Neural cell (in vitro differentiated cells): Measurements from ENCODE around the gene JUNB. TPM values are rescaled to one million over a fixed set of nuclear protein-coding genes. Genes with fewer than 3 reads are reported as not detected.

ENCODE experiments used
- H2AFZ ChIP-seq: fragments of 200-600, 300-800 bp; sonication (generic), shearing (Covaris generic); 2 replicates; pipeline ENCODE4 v1.6.0; 2014; ENCODE audit warnings: low read depth, mild to moderate bottlenecking, antibody characterized with exemption, low read length, moderate library complexity
- H3F3A ChIP-seq: fragments of 200-600 bp; shearing (Covaris generic); 2 replicates; pipeline ENCODE4 v1.6.1; 2016; ENCODE audit warnings: mild to moderate bottlenecking, moderate library complexity, mixed read lengths, antibody characterized with exemption, low read length; ENCODE audit not compliant: insufficient read depth, poor library complexity, severe bottlenecking
- H3K27ac ChIP-seq: fragments of 200-600, 300-800 bp; sonication (generic), shearing (Covaris generic); 2 replicates; pipeline ENCODE4 v1.5.1; 2014; ENCODE audit warnings: mild to moderate bottlenecking, low read length, moderate library complexity
- H3K27me3 ChIP-seq: fragments of 300-800, 200-600 bp; sonication (generic), shearing (Covaris generic); 2 replicates; pipeline ENCODE4 v1.6.0; 2014; ENCODE audit warnings: mild to moderate bottlenecking, low read depth, low read length, moderate library complexity; ENCODE audit not compliant: insufficient read depth
- H3K36me3 ChIP-seq: fragments of 300-800, 200-600 bp; sonication (generic), shearing (Covaris generic); 2 replicates; pipeline ENCODE4 v1.5.1; 2014; ENCODE audit warnings: mild to moderate bottlenecking, antibody characterized with exemption, low read length, moderate library complexity; ENCODE audit not compliant: insufficient read depth
- H3K4me2 ChIP-seq: fragments of 300-800, 200-600 bp; sonication (generic), shearing (Covaris generic); 2 replicates; pipeline ENCODE4 v1.6.0; 2014; ENCODE audit warnings: mild to moderate bottlenecking, low read length
- H3K4me3 ChIP-seq: fragments of 300-800, 200-600 bp; sonication (generic), shearing (Covaris generic); 2 replicates; pipeline ENCODE4 v1.5.1; 2014; ENCODE audit warnings: mild to moderate bottlenecking, low read length, moderate library complexity
- H3K79me2 ChIP-seq: fragments of 200-600 bp; shearing (Covaris generic); replicated peaks from 2 replicates; pipeline ENCODE4 v1.6.0; 2014; ENCODE audit warnings: mild to moderate bottlenecking, low read length, moderate library complexity; ENCODE audit not compliant: insufficient read depth
- H3K9ac ChIP-seq: fragments of 300-800, 200-600 bp; sonication (generic), shearing (Covaris generic); 2 replicates; pipeline ENCODE4 v1.6.1; 2016; ENCODE audit warnings: mild to moderate bottlenecking, low read length, mixed read lengths
- H3K9me2 ChIP-seq: fragments of 200-600 bp; shearing (Covaris generic); 2 replicates; pipeline ENCODE4 v1.6.1; 2016; ENCODE audit warnings: mild to moderate bottlenecking, low read length, mixed read lengths; ENCODE audit not compliant: insufficient read depth
- H3K9me3 ChIP-seq: fragments of 200-600, 300-800 bp; sonication (generic), shearing (Covaris generic); 2 replicates; pipeline ENCODE4 v1.6.1; 2016; ENCODE audit warnings: mild to moderate bottlenecking, mixed run types, low read length, moderate library complexity, mixed read lengths
- H4K20me1 ChIP-seq: fragments of 200-600 bp; shearing (Covaris generic); 2 replicates; pipeline ENCODE4 v1.6.1; 2016; ENCODE audit warnings: mild to moderate bottlenecking, mixed run types; ENCODE audit not compliant: insufficient read depth
- EP300 ChIP-seq: fragments of 450-650 bp; conservative IDR thresholded peaks from 2 replicates; pipeline ENCODE4 v1.6.1; 2014; ENCODE audit warnings: antibody characterized with exemption, mild to moderate bottlenecking, moderate library complexity; ENCODE audit not compliant: poor library complexity, severe bottlenecking
- EZH2 ChIP-seq: fragments of 200-600, 300-800 bp; shearing (Covaris generic), sonication (generic); IDR thresholded peaks from 2 replicates; pipeline ENCODE4 v1.6.1; 2014; ENCODE audit warnings: antibody characterized with exemption, low read length, borderline replicate concordance, mild to moderate bottlenecking; ENCODE audit not compliant: insufficient read depth, poor library complexity, severe bottlenecking
- MXI1 ChIP-seq: fragments of 450-650 bp; conservative IDR thresholded peaks from 2 replicates; pipeline ENCODE4 v1.6.1; 2014; ENCODE audit warnings: antibody characterized with exemption, mild to moderate bottlenecking; ENCODE audit not compliant: poor library complexity, severe bottlenecking
- POLR2AphosphoS5 ChIP-seq: IDR thresholded peaks from 2 replicates; pipeline ENCODE4 v1.6.1; 2012
- RAD21 ChIP-seq: fragments of 450-650 bp; conservative IDR thresholded peaks from 2 replicates; pipeline ENCODE4 v1.6.1; 2014; ENCODE audit warnings: antibody characterized with exemption, mild to moderate bottlenecking, moderate library complexity
- SMC3 ChIP-seq: fragments of 450-650 bp; conservative IDR thresholded peaks from 2 replicates; pipeline ENCODE4 v1.6.1; 2014; ENCODE audit warnings: antibody characterized with exemption, mild to moderate bottlenecking, moderate library complexity; ENCODE audit not compliant: poor library complexity
- TAF1 ChIP-seq: IDR thresholded peaks from 2 replicates; pipeline ENCODE4 v1.6.1; 2012; ENCODE audit warnings: low read depth
- polyA minus RNA-seq: library from RNA; depleted of rRNA, polyadenylated mRNA; stranded (reverse); fragments of >200 nt; gene quantifications from 2 replicates; pipeline ENCODE4 v1.2.3, GENCODE V29; 2014
- polyA plus RNA-seq: library from polyadenylated mRNA; depleted of rRNA; stranded (reverse); fragments of >200 nt; gene quantifications from 2 replicates; pipeline ENCODE4 v1.2.3, GENCODE V29; 2014
- TF ChIP-seq, protein P1 (sequence below): IDR thresholded peaks from 2 replicates; pipeline ENCODE4 v1.6.1; 2012; ENCODE audit warnings: borderline replicate concordance
- TF ChIP-seq, protein P2 (sequence below): fragments of 450-650 bp; IDR thresholded peaks from 2 replicates; pipeline ENCODE4 v1.5.1; 2014; ENCODE audit warnings: antibody characterized with exemption, mild to moderate bottlenecking, moderate library complexity; ENCODE audit not compliant: poor library complexity, severe bottlenecking

Gene JUNB
- 18.7 and 29.4 TPM in 2 replicates for polyA plus RNA-seq
- 14.1 and 26.8 TPM in 2 replicates for polyA minus RNA-seq

DNA sequence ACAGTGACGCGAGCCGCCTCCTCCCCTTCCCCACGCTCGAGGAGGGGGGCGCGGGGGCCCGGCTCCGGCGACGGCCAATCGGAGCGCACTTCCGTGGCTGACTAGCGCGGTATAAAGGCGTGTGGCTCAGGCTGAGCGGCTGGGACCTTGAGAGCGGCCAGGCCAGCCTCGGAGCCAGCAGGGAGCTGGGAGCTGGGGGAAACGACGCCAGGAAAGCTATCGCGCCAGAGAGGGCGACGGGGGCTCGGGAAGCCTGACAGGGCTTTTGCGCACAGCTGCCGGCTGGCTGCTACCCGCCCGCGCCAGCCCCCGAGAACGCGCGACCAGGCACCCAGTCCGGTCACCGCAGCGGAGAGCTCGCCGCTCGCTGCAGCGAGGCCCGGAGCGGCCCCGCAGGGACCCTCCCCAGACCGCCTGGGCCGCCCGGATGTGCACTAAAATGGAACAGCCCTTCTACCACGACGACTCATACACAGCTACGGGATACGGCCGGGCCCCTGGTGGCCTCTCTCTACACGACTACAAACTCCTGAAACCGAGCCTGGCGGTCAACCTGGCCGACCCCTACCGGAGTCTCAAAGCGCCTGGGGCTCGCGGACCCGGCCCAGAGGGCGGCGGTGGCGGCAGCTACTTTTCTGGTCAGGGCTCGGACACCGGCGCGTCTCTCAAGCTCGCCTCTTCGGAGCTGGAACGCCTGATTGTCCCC lies at the start of gene JUNB:
TSS of gene JUNB (plus strand) at position 142 of the 706 bp plus-strand sequence. CDS start at position 428, 286 bp downstream.
- H3K36me3 ChIP-seq = no peaks in the 10 kb centered on the region
- H2AFZ ChIP-seq = no peak within 1 kb of the TSS
- no peaks in the 10 kb centered on the region for H3F3A ChIP-seq
- peak within 1 kb of the TSS; percentile 82 for H3K9ac ChIP-seq
- no peaks in the 10 kb centered on the region for H3K9me3 ChIP-seq
- H3K9me2 ChIP-seq = no peaks in the 10 kb centered on the region
- peak within 1 kb of the TSS; percentile 52 for H3K27ac ChIP-seq
- H3K79me2 ChIP-seq = no peaks in the 10 kb centered on the region
- H3K4me3 ChIP-seq = peak within 1 kb of the TSS; percentile 87
- H4K20me1 ChIP-seq = no peaks in the 10 kb centered on the region
- H3K4me2 ChIP-seq = peak within 1 kb of the TSS; percentile 48
- H3K27me3 ChIP-seq = peaks cover 29% of the 10 kb centered on the region
- peak; percentile 28 for TF ChIP-seq SMC3
- peak; percentile 50 for TF ChIP-seq EP300
- peak; percentile 76 for TF ChIP-seq MXI1
- TF ChIP-seq EZH2 = no peak
- TF ChIP-seq, protein P1, sequence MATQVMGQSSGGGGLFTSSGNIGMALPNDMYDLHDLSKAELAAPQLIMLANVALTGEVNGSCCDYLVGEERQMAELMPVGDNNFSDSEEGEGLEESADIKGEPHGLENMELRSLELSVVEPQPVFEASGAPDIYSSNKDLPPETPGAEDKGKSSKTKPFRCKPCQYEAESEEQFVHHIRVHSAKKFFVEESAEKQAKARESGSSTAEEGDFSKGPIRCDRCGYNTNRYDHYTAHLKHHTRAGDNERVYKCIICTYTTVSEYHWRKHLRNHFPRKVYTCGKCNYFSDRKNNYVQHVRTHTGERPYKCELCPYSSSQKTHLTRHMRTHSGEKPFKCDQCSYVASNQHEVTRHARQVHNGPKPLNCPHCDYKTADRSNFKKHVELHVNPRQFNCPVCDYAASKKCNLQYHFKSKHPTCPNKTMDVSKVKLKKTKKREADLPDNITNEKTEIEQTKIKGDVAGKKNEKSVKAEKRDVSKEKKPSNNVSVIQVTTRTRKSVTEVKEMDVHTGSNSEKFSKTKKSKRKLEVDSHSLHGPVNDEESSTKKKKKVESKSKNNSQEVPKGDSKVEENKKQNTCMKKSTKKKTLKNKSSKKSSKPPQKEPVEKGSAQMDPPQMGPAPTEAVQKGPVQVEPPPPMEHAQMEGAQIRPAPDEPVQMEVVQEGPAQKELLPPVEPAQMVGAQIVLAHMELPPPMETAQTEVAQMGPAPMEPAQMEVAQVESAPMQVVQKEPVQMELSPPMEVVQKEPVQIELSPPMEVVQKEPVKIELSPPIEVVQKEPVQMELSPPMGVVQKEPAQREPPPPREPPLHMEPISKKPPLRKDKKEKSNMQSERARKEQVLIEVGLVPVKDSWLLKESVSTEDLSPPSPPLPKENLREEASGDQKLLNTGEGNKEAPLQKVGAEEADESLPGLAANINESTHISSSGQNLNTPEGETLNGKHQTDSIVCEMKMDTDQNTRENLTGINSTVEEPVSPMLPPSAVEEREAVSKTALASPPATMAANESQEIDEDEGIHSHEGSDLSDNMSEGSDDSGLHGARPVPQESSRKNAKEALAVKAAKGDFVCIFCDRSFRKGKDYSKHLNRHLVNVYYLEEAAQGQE = peak; percentile 96
- no peak for TF ChIP-seq RAD21
- TF ChIP-seq, protein P2, sequence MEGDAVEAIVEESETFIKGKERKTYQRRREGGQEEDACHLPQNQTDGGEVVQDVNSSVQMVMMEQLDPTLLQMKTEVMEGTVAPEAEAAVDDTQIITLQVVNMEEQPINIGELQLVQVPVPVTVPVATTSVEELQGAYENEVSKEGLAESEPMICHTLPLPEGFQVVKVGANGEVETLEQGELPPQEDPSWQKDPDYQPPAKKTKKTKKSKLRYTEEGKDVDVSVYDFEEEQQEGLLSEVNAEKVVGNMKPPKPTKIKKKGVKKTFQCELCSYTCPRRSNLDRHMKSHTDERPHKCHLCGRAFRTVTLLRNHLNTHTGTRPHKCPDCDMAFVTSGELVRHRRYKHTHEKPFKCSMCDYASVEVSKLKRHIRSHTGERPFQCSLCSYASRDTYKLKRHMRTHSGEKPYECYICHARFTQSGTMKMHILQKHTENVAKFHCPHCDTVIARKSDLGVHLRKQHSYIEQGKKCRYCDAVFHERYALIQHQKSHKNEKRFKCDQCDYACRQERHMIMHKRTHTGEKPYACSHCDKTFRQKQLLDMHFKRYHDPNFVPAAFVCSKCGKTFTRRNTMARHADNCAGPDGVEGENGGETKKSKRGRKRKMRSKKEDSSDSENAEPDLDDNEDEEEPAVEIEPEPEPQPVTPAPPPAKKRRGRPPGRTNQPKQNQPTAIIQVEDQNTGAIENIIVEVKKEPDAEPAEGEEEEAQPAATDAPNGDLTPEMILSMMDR = peak; percentile 13
- TF ChIP-seq TAF1 = peak; percentile 95
- peak; percentile 100 for TF ChIP-seq POLR2AphosphoS5

DNA sequence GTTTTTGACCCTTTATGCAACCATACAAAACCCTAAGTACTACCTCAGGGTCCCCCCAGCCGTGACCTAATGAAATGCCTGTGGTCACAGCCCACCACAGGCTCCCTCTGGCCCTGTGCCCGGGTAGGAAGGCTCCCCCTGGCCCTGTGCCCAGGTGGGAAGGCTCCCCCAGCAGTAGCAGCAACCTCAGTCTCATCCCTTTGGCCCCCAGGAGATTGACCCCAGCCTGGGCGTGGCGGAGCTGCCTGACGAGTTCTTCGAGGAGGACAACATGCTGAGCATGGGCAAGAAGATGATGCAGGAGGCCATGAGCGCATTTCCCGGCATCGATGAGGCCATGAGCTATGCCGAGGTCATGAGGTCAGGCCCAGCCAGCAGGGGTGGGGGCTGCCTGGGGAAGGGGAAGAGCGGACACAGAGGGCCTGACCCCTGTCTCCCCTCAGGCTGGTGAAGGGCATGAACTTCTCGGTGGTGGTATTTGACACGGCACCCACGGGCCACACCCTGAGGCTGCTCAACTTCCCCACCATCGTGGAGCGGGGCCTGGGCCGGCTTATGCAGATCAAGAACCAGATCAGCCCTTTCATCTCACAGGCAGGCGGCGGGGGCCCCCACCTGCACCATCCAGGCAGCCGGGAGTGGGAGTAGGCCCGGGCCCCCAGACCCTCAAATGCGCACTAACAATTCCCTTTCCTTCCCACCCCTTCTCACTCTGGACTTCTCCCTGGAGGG lies 46.0 kb upstream of the JUNB start:
- Histone ChIP-seq H3K36me3 (no peaks in the 10 kb centered on the region), H3K9me3 (no peaks in the 10 kb centered on the region), H2AFZ (no peak overlapping the region), H3F3A (no peaks in the 10 kb centered on the region), H4K20me1 (no peaks in the 10 kb centered on the region), H3K4me3 (no peak overlapping the region), H3K9ac (no peak overlapping the region), H3K27me3 (no peaks in the 10 kb centered on the region), H3K9me2 (no peaks in the 10 kb centered on the region), H3K79me2 (no peaks in the 10 kb centered on the region), H3K4me2 (no peak overlapping the region), H3K27ac (no peak overlapping the region)
- TF ChIP-seq EZH2 = no peak
- TF ChIP-seq, protein P1 = no peak
- TF ChIP-seq EP300 = no peak
- TF ChIP-seq SMC3 = no peak
- no peak for TF ChIP-seq POLR2AphosphoS5
- no peak for TF ChIP-seq MXI1
- no peak for TF ChIP-seq RAD21
- TF ChIP-seq TAF1 = no peak
- TF ChIP-seq, protein P2 = no peak
